Caco-2 (cell line): ENCODE measurements around the gene ATP5ME. TPM values are rescaled to one million over a fixed set of nuclear protein-coding genes. Genes with fewer than 3 reads are reported as not detected.

Source experiments
- BruUV-seq: library from RNA; stranded (reverse); fragments of 400-500 nt; replicated peaks from 2 replicates; lab custom pipeline; 2021; lab: Mats Ljungman, UMichigan
- CTCF ChIA-PET: fragments of 300-600 bp; sonication (Branson Sonifier 250); formaldehyde crosslinking; loops from one replicate; lab custom pipeline; 2022; ENCODE audit warnings: antibody characterized with exemption; lab: Charles Lee
- POLR2A ChIA-PET: fragments of 300-600 bp; sonication (Branson Sonifier 250); formaldehyde crosslinking; loops from one replicate; lab custom pipeline; 2022; ENCODE audit warnings: antibody characterized with exemption; lab: Charles Lee
- DNase-seq, 2 experiments: peaks; one replicate each; pipeline versions ENCODE4 v3.0.0 to v3.0.0-alpha.2; 2020 to 2022
- H3K27me3 ChIP-seq: replicated peaks from 2 replicates; pipeline ENCODE4 v1.6.0; 2011; ENCODE audit warnings: low read length; ENCODE audit not compliant: control insufficient read depth, insufficient read depth
- H3K36me3 ChIP-seq: 2 replicates; pipeline ENCODE4 v1.5.1; 2011; ENCODE audit warnings: low read length; ENCODE audit not compliant: control insufficient read depth, insufficient read depth
- H3K4me1 ChIP-seq: fragments of 250-450 bp; sonication (Bioruptor Pico); 2 replicates; pipeline ENCODE4 v1.5.1; 2020; ENCODE audit warnings: mild to moderate bottlenecking
- H3K4me3 ChIP-seq: 2 replicates; pipeline ENCODE4 v1.5.1; 2011; ENCODE audit warnings: low read depth, mild to moderate bottlenecking, control low read depth, low read length
- H3K9me3 ChIP-seq: fragments of 250-450 bp; sonication (Bioruptor Pico); 2 replicates; pipeline ENCODE4 v1.5.1; 2020; ENCODE audit warnings: mild to moderate bottlenecking, moderate library complexity
- H3K27ac Mint-ChIP-seq: one replicate; pipeline ENCODE4 v1.8.0; 2022; ENCODE audit warnings: mixed read lengths; ENCODE audit not compliant: unreplicated experiment
- H3K27me3 Mint-ChIP-seq: one replicate; pipeline ENCODE4 v1.8.0; 2022; ENCODE audit warnings: mixed read lengths; ENCODE audit not compliant: insufficient read depth, unreplicated experiment
- H3K36me3 Mint-ChIP-seq: one replicate; pipeline ENCODE4 v1.8.0; 2022; ENCODE audit warnings: mild to moderate bottlenecking, mixed read lengths; ENCODE audit not compliant: insufficient read depth, unreplicated experiment
- H3K4me1 Mint-ChIP-seq: one replicate; pipeline ENCODE4 v1.8.0; 2022; ENCODE audit warnings: low read depth, mixed read lengths; ENCODE audit not compliant: unreplicated experiment
- H3K4me3 Mint-ChIP-seq: one replicate; pipeline ENCODE4 v1.8.0; 2022; ENCODE audit warnings: mild to moderate bottlenecking, moderate library complexity, mixed read lengths; ENCODE audit not compliant: unreplicated experiment
- H3K9me3 Mint-ChIP-seq: one replicate; pipeline ENCODE4 v1.8.0; 2022; ENCODE audit warnings: mixed read lengths; ENCODE audit not compliant: unreplicated experiment
- intact Hi-C: fragments of 100-400 bp; cut with micrococcal nuclease; formaldehyde crosslinking; loops from one replicate; pipeline ENCODE4 v1.10.0; 2022; ENCODE audit not compliant: unreplicated experiment
- total RNA-seq: library from RNA; stranded (reverse); gene quantifications from 2 replicates; pipeline ENCODE4 v1.2.3, GENCODE V29; 2022
- TF ChIP-seq, protein P1 (sequence below), 2 experiments: fragments of 200-600 bp in 1 of 2; IDR thresholded peaks; 1 replicate in 1 of 2; 2 replicates in 1 of 2; pipeline versions ENCODE4 v1.5.1 to v1.8.0; 2011 to 2022; ENCODE audit warnings: antibody characterized with exemption in 1 of 2, control low read depth in 1 of 2, inconsistent platforms in 1 of 2, low read depth in 1 of 2, low read length in 1 of 2, mild to moderate bottlenecking in 1 of 2, moderate library complexity in 1 of 2; ENCODE audit not compliant: insufficient read depth in 1 of 2, severe bottlenecking in 1 of 2, unreplicated experiment in 1 of 2

Gene ATP5ME
- total RNA-seq, 1 experiment from 2014 or later: 244 TPM

GRCh38 chr4:658681-659667 is 15.1 kb downstream of the ATP5ME start:
- intact Hi-C loops: no loop called here
- Mint-ChIP-seq H3K4me1 (no peaks in the 10 kb centered on the region), H3K36me3 (no peaks in the 10 kb centered on the region), H3K4me3 (no peak overlapping the region), H3K27ac (no peak overlapping the region), H3K27me3 (no peaks in the 10 kb centered on the region), H3K9me3 (peaks cover 12% of the 10 kb centered on the region)
- Histone ChIP-seq H3K27me3 (no peaks in the 10 kb centered on the region), H3K9me3 (no peaks in the 10 kb centered on the region; the same call in 1 of the 2 replicates), H3K4me1 (no peaks in the 10 kb centered on the region), H3K36me3 (no peaks in the 10 kb centered on the region), H3K4me3 (no peak overlapping the region)
- DNase-seq: no peak
- ChIA-PET CTCF (no interaction called here), POLR2A (no interaction called here)
- TF ChIP-seq, protein P1, sequence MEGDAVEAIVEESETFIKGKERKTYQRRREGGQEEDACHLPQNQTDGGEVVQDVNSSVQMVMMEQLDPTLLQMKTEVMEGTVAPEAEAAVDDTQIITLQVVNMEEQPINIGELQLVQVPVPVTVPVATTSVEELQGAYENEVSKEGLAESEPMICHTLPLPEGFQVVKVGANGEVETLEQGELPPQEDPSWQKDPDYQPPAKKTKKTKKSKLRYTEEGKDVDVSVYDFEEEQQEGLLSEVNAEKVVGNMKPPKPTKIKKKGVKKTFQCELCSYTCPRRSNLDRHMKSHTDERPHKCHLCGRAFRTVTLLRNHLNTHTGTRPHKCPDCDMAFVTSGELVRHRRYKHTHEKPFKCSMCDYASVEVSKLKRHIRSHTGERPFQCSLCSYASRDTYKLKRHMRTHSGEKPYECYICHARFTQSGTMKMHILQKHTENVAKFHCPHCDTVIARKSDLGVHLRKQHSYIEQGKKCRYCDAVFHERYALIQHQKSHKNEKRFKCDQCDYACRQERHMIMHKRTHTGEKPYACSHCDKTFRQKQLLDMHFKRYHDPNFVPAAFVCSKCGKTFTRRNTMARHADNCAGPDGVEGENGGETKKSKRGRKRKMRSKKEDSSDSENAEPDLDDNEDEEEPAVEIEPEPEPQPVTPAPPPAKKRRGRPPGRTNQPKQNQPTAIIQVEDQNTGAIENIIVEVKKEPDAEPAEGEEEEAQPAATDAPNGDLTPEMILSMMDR (IDR thresholded peaks at IDR 0.05; ENCODE audit: insufficient read depth in 1 of 2, low read depth in 1 of 2, low read length in 1 of 2, severe bottlenecking in 1 of 2, unreplicated experiment in 1 of 2): no peak
- BruUV-seq: no TSS peak

GRCh38 chr4:657834-658667 is 16.0 kb downstream of the ATP5ME start:
- POLR2A ChIA-PET: no interaction called here
- BruUV-seq: no TSS peak
- H3K36me3 Mint-ChIP-seq: no peaks in the 10 kb centered on the region

More at GRCh38 chr4:657834-658667, 16.0 kb downstream of the ATP5ME start:
- CTCF ChIA-PET: no interaction called here
- TF ChIP-seq, protein P1 (IDR thresholded peaks at IDR 0.05; ENCODE audit: insufficient read depth in 1 of 2, low read depth in 1 of 2, low read length in 1 of 2, severe bottlenecking in 1 of 2, unreplicated experiment in 1 of 2): no peak
- no peak overlapping the region for H3K4me3 Mint-ChIP-seq
- no peak overlapping the region for H3K27ac Mint-ChIP-seq
- Histone ChIP-seq H3K27me3 (no peaks in the 10 kb centered on the region), H3K9me3 (no peaks in the 10 kb centered on the region; the same call in 1 of the 2 replicates), H3K4me3 (no peak overlapping the region), H3K4me1 (no peaks in the 10 kb centered on the region), H3K36me3 (no peaks in the 10 kb centered on the region)
- peaks cover 12% of the 10 kb centered on the region for H3K9me3 Mint-ChIP-seq
- no peak for DNase-seq
- no peaks in the 10 kb centered on the region for H3K27me3 Mint-ChIP-seq
- no peaks in the 10 kb centered on the region for H3K4me1 Mint-ChIP-seq
- intact Hi-C loops: no loop called here
